ENCODE measurements around the gene MAPRE3. TPM values are rescaled to one million over a fixed set of nuclear protein-coding genes. Genes with fewer than 3 reads are reported as not detected.

Gene MAPRE3
- total RNA-seq, 2 donors from 2014 or later = 12.0 to 28.9 TPM

GRCh38 chr2:26975102-26975501 lies 4.7 kb downstream of the MAPRE3 start:
- Histone ChIP-seq H3K36me3 (no peaks in the 10 kb centered on the region), H3K4me1 (replicated peaks) (no peaks in the 10 kb centered on the region), H3K27me3 (replicated peaks; ENCODE audit: insufficient read depth) (no peaks in the 10 kb centered on the region), H3K4me3 (no peak overlapping the region), H3K9me3 (no peaks in the 10 kb centered on the region), H3K27ac (no peak overlapping the region)
- intact Hi-C loops (cut with DNase I) = no loop called here
- 72% methylated on average over 2 of the region's 2 CpGs for WGBS
- no peak for DNase-seq (ENCODE audit: low spot score)
- TF ChIP-seq POLR2A (IDR thresholded peaks at IDR 0.05) (no peak), POLR2AphosphoS5 (IDR thresholded peaks at IDR 0.05) (no peak), CTCF (IDR thresholded peaks at IDR 0.05) (no peak)

- WGBS = 67% methylated on average over 1 of the region's 1 CpG
- Histone ChIP-seq H3K4me3 (no peak overlapping the region), H3K27me3 (replicated peaks; ENCODE audit: insufficient read depth) (no peaks in the 10 kb centered on the region), H3K4me1 (replicated peaks) (no peaks in the 10 kb centered on the region), H3K36me3 (no peaks in the 10 kb centered on the region), H3K9me3 (no peaks in the 10 kb centered on the region), H3K27ac (no peak overlapping the region)
- intact Hi-C loops (cut with DNase I) = no loop called here
- TF ChIP-seq POLR2AphosphoS5 (IDR thresholded peaks at IDR 0.05) (no peak), POLR2A (IDR thresholded peaks at IDR 0.05) (no peak), CTCF (IDR thresholded peaks at IDR 0.05) (no peak)
- DNase-seq (ENCODE audit: low spot score) = no peak
Observed at GRCh38 chr2:26975656-26976055, 5.2 kb downstream of the MAPRE3 start.

GRCh38 chr2:26976237-26976636 lies 5.8 kb downstream of the MAPRE3 start:
- no peak for DNase-seq (ENCODE audit: low spot score)
- no peaks in the 10 kb centered on the region for H3K36me3 ChIP-seq
- WGBS = 68% methylated on average over 5 of the region's 5 CpGs
- intact Hi-C loops (cut with DNase I) = no loop called here
- H3K4me1 ChIP-seq (replicated peaks) = no peaks in the 10 kb centered on the region
- no peaks in the 10 kb centered on the region for H3K27me3 ChIP-seq (replicated peaks; ENCODE audit: insufficient read depth)
- no peaks in the 10 kb centered on the region for H3K9me3 ChIP-seq
- H3K27ac ChIP-seq = no peak overlapping the region
- no peak for TF ChIP-seq POLR2AphosphoS5 (IDR thresholded peaks at IDR 0.05)
- no peak for TF ChIP-seq CTCF (IDR thresholded peaks at IDR 0.05)
- no peak for TF ChIP-seq POLR2A (IDR thresholded peaks at IDR 0.05)
- no peak overlapping the region for H3K4me3 ChIP-seq

- intact Hi-C loops (cut with DNase I) = no loop called here
- Histone ChIP-seq H3K9me3 (no peaks in the 10 kb centered on the region), H3K27me3 (replicated peaks; ENCODE audit: insufficient read depth) (no peaks in the 10 kb centered on the region), H3K4me1 (replicated peaks) (peaks cover 2% of the 10 kb centered on the region), H3K36me3 (no peaks in the 10 kb centered on the region), H3K27ac (no peak overlapping the region), H3K4me3 (no peak overlapping the region)
- WGBS = 83% methylated on average over 2 of the region's 2 CpGs
- TF ChIP-seq CTCF (IDR thresholded peaks at IDR 0.05) = no peak
- TF ChIP-seq POLR2AphosphoS5 (IDR thresholded peaks at IDR 0.05) = no peak
- TF ChIP-seq POLR2A (IDR thresholded peaks at IDR 0.05) = no peak
- no peak for DNase-seq (ENCODE audit: low spot score)
Observed at GRCh38 chr2:26977012-26977411, 6.6 kb downstream of the MAPRE3 start.

GRCh38 chr2:26978061-26978596 lies 7.7 kb downstream of the MAPRE3 start:
- no peaks in the 10 kb centered on the region for H3K36me3 ChIP-seq
- no peaks in the 10 kb centered on the region for H3K9me3 ChIP-seq
- H3K27ac ChIP-seq = no peak overlapping the region
- no peaks in the 10 kb centered on the region for H3K27me3 ChIP-seq (replicated peaks; ENCODE audit: insufficient read depth)
- no peak for TF ChIP-seq POLR2AphosphoS5 (IDR thresholded peaks at IDR 0.05)
- TF ChIP-seq CTCF (IDR thresholded peaks at IDR 0.05) = no peak
- no peak for TF ChIP-seq POLR2A (IDR thresholded peaks at IDR 0.05)
- intact Hi-C loops (cut with DNase I) = no loop called here
- peaks cover 4% of the 10 kb centered on the region for H3K4me1 ChIP-seq (replicated peaks)
- peak; percentile 42 for DNase-seq (ENCODE audit: low spot score)
- WGBS = 57% methylated on average over 4 of the region's 4 CpGs
- no peak overlapping the region for H3K4me3 ChIP-seq
